NCI-H1048 (cell line): ENCODE measurements around the gene SHE.

ENCODE experiments used
- DNase-seq: peaks from one replicate; lab custom pipeline; 2025; lab: John Stamatoyannopoulos, UW

Gene SHE

DNA sequence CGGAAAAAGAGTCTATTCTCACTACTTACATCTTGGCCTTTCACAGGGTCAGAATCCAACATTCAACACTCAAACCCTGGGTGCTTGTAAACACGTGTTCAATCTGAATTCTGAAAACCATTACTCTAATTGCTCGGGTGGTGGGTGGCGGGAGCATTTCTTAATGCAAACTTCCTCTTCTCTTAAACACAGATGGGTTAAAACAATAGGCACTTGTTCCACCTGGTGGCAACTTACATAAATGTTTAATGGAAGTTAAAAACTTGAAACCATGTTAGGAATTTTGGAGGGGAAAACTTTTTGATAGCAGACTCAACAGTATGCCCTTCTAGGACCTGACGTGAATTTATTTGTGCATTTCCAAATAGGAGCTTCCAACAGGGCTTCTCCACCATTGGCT lies 23.6 kb downstream of the SHE start:
- no peak for DNase-seq

DNA sequence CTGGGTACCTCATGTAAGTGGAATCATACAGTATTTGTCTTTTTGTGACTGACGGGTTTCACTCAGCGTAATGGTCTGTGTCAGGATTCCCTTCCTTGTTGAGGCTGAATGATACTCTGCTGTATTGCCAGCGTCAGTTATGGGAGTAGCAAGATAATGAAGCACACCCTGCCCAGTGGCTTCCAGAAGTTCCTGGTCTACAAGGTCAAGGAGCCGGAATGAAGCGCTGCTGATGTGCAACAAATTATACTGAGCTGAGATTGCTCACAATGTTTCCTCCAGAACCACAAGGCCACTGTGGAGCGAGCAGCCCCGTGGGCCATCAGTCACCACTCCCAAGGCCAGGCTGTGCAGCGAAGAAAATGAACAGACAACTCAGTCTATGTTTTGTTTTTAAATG lies 24.2 kb downstream of the SHE start:
- no peak for DNase-seq

DNA sequence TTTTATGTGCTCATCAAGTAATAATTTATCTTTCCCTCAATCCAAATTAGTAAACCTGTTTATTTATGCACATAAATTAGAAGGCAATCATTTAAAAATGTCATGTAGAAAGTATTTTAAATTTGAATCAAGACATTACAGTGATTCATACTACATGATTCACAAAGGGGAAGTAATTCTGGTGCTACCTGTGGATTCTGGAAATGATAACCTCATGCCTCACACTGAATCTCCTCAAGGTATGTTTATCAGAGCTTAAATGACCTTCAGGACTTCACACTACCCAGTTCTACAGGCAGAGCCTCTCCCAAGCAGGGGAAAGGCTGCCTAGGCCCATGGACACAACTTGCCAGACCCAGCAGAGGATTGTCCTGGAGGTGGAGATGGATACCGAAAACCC lies 25.4 kb downstream of the SHE start:
- DNase-seq, result no peak

DNA sequence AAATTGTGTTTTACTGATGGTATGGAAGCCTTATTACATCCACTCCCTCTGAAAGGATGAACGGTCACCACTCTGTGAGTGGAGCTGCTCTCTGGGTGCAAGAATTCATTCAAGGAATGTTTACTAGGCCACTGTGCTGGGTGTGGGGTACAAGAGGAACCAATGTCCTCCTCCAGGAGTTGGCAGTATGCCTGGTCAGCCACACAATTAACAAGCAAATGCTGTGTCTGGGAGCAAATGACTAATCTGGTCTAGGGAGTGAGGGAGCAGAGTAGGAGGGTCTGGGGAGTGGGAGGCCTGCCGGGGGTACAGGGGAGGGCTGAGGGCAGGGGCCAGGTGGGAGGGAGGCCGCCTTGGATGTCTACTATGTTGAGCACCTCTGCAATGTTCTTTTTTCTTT lies 27.4 kb downstream of the SHE start:
- no peak for DNase-seq

DNA sequence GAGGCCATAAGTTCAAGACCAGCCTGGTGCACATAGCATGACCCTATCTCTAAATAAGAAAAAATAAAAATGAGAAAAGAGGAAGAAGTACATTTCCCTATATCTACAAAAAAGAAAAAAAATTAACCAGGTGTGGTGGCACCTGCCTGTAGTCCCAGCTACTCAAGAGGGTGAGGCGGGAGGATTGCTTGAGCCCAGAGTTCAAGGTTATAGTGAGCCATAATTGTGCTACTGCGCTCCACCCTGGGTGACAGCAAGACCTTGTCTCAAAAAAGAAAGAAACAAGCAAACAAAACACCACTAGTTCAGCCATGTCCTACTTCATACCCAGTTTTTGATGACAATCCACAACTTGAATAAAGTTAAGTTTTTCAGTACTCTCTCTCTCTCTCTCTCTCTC lies 30.9 kb downstream of the SHE start:
- DNase-seq, result no peak

DNA sequence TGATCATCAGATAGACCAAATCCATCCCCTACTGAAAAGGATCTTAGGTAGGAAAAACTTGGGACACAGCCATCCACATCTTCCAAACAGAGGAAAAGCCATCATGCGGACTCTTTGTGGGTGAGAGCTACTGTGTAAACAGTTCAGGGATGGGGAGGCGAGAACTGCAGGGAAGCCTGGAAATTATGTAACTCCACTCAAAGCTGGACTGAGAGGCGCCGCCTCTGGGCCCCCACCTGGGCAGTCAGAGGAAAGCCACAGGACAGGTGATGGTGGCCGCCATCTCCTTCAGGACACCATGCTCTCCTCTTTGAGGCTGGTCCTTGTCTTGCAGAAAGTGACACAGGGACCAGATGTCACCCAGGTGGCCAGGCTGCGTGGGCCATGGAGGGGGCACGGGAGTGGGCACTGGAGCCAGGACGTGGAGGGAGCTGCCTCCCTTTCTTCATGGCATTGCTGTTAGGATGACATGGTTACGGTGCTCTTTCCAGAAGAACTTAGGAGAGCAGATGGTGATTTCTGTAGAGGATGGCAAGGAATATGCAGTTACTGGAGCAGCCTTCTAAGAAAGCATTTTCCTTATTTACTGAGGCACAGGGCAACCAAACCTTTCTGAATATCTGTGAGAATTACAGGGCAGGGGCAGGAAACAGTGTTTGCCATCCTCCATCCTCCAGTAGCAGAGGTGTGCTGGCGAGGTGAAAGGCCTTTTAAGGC lies 32.2 kb downstream of the SHE start:
- DNase-seq, result no peak

DNA sequence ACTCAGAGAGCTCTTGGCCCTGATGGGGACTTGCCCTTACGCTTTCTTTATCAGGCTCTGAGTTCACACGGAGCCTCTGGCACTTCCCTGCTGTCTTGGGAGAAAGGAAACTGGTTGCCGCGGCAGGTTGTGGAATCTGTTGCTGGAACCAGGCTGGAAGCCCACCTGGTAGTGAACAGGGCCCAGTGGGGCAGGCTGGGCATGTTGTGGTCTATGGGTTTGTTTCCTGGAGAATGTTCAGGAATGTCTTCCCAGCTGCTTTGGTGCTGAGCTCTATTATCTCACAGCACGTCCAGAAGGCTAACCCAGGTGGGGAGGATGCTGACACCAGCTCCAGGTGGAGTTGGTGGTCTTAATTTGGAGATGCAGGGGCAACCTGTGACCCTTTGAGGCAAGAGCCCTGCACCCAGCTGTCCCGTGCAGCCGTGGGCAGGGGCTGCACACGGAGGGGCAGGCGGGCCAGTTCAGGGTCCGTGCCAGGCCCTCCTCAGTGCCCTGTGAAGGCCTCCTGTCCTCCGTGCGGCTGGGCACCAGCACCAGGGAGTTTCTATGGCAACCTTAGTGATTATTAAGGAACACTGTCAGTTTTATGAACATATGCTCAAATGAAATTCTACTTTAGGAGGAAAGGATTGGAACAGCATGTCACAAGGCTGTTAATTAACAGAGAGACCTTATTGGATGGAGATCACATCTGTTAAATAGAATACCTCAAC lies 33.5 kb downstream of the SHE start:
- no peak for DNase-seq

DNA sequence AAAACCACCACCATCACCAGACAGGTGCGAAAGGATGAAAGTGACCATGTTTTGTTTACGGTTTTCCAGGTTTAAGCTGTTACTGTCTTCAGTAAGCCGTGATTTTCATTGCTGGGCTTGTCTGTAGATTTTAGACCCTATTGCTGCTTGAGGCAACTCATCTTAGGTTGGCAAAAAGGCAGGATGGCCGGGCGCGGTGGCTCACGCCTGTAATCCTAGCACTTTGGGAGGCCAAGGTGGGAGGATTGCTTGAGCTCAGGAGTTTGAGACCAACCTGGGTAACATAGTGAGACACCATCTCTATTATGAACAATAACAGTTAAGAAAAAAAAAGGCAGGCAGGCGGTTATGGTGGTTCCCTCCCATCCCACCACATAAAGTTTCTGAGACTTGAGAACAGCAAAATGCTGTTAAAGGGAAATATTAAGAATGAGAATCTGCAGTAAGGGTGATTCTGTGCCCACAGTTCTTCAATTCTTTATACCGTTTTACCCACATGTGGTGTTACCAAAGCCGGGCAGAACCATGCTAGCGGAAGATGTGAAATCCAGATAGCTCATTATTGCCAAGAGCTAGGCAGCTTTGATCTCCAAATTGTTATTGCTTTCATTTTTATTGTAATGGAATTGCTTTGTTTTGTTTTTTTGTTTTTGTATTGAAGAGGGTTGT lies 34.6 kb downstream of the SHE start:
- no peak for DNase-seq

DNA sequence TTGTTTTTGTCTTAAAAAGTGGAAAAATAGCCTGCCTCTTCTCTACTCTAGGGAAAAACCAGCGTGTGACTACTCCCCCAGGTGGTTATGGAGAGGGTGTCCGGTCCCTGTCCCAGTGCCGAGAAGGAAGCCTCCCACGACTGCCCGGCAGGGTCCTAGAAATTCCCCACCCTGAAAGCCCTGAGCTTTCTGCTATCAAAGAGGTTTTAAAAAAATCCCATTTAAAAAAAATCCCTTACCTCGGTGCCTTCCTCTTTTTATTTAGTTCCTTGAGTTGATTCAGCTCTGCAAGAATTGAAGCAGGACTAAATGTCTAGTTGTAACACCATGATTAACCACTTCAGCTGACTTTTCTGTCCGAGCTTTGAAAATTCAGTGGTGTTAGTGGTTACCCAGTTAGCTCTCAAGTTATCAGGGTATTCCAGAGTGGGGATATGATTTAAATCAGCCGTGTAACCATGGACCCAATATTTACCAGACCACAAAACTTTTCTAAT lies 35.2 kb downstream of the SHE start:
- no peak for DNase-seq

DNA sequence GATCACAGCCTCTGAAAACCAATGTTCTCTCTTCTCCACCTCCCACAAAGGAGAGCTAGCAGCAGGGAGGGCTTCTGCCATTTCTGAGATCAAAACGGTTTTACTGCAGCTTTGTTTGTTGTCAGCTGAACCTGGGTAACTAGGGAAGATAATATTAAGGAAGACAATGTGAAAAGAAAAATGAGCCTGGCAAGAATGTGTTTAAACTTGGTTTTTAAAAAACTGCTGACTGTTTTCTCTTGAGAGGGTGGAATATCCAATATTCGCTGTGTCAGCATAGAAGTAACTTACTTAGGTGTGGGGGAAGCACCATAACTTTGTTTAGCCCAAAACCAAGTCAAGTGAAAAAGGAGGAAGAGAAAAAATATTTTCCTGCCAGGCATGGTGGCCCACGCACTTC lies 36.0 kb downstream of the SHE start:
- no peak for DNase-seq

DNA sequence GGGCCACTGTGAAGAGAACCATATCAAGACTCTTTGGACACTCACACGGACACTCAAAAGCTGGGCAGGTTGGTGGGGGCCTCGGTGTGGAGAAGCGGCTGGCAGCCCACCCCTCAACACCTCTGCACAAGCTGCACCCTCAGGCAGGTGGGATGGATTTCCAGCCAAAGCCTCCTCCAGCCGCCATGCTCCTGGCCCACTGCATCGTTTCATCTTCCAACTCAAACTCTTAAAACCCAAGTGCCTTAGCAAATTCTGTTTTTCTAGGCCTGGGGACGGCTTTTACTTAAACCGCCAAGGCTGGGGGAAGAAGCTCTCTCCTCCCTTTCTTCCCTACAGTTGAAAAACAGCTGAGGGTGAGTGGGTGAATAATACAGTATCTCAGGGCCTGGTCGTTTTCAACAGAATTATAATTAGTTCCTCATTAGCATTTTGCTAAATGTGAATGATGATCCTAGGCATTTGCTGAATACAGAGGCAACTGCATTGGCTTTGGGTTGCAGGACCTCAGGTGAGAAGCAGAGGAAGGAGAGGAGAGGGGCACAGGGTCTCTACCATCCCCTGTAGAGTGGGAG lies 36.5 kb downstream of the SHE start:
- DNase-seq, result no peak

DNA sequence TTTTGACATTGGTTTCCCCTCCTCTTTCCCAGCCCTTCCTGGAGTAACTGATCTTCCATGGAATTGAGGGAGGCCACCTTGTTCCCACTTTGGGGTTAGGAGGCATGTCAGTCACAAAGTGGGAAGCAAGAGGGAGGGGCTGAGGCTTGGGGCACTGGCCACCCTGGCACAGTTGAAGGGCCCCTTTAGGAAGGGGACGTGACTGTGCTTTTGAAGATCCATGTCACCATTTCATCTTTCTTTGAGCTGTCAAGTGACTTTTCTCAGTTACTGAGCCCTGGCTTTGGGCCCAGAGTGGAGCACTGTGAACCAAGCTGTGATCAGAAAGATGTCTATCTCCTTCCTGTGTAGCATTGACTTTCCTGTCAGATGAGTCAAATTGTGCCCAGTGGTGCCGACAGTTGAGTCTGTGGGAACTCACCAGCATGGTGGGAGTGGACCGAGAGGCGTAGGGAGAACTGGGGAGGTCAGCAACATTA lies 38.7 kb downstream of the SHE start:
- DNase-seq, result no peak

DNA sequence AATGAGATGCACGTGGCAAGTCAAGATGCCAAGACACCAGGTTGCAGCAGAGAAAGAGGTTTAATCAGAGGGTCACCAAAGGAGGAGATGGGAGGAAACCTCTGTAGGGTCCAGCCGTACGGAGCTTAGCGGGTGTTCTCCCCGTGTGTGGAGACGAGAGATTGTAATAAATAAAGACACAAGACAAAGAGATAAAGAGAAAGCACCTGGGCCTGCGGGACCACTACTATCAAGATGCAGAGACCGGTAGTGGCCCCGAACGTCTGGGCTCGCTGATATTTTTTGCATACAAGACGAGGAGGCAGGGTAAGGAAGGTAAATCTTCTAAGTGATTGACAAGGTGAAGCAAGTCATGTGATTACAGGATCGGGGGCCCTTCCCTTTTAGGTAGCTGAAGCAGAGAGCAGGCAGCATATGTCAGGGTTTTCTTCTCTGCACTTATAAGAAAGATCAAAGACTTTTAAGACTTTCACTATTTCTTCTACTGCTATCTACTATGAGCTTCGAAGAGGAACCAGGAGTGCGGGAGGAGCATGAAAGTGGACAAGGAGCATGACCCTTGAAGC lies 41.4 kb downstream of the SHE start:
- no peak for DNase-seq

DNA sequence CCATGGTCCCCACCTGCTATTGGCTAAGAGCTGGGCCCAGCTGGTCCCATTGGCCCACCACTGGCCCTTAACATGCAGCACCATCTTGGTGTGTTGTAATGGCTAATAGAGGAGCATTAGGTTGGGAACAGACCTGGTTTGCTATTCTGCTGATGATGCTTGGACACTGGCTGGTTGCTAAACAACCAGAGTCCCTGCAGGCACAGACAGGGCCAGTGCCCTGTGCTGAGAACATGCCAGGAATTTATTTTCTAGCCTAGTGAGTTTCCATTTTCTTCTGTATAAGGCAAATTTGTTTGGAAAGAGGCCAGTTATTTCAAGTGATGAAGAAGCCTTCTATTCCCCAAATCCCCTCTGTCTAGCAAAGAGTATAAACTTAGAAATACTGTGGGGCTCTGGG lies 43.1 kb downstream of the SHE start:
- DNase-seq, result no peak

DNA sequence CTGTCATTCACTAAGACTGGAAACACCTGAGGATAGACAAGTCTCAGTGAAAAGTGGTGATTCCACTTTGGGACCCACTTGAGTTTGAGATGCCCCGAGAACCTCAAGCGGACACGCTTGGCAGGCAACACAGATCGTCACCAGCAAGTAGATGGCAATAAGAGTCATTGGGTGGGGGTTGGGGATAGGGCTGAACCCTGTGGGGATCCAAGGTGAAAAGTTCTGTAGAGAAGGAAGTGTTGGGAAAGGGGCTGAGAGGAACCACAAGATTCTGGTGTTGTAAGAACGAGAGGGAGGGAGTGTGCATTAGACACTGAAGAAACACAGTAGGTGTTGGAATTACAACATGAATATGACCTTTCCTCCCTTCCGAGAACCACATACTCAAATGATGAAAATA lies 45.6 kb downstream of the SHE start:
- no peak for DNase-seq

DNA sequence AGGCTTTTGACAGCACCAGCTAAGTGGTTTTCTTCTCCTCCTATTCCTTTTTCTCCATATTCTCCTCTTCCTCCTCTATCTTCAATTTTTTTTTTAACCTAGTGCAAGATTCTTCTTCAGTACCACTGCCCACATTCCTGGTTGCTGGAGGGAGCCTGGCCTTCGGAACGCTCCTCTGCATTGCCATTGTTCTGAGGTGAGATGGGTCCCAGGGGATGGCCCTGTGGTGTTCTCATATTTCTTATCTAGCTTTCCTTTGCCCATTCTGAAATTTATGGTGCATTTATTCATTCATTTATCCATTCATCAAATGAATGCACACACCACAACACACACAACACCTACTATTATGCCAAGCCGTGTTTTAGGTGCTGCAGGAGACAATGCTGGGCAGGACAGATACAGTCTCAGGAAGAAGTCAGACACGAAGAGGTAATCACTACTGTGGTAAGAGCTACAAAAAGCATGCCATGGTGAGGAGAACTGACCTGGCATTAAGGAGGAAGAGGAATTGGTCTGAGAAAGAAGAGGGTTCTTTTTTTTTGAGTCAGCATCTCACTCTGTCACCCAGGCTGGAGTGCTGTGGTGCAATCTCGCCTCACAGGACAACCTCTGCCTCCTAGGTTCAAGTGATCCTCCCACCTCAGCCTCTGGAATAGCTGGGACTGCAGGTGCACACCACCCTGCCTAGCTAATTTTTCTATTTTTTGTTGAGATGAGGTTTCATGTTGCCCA lies 47.7 kb downstream of the SHE start:
- no peak for DNase-seq

DNA sequence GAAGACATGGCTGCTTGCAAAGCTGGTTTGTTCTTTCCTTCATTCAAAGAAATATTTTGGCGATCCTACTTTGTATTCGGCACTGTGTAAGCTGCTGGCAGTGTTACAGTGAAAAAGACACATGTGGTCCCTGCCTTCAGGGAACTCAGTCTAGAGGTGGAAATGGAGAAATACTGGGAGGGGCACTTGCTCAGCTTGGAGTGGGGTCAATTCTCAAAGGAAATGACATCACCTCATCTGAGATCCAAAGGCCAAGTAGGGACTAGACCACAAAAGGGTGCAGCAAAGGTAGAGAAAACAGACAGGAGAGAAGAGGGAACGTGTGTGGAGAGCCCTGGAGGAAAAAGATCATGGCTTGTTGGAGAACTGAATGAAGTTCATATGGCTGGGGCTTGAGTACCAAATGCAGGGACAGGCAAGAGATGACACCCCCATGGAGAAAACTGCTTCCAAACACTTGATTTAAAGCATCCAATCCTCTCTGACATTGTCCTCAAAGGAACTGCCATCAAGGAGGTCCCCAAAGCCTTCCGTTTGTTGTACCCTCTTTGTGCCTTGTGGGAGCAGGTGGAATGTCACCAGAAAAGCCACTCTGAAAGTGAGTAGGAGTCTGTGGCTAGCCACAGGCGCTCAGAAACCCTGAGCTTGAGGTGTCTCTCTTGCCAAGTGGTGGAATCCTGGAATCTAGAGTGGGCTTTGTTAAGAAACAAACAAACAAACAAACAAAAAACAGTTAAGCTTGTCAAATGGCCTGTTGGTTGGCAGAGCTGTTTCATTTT lies 48.4 kb downstream of the SHE start:
- DNase-seq, result no peak

DNA sequence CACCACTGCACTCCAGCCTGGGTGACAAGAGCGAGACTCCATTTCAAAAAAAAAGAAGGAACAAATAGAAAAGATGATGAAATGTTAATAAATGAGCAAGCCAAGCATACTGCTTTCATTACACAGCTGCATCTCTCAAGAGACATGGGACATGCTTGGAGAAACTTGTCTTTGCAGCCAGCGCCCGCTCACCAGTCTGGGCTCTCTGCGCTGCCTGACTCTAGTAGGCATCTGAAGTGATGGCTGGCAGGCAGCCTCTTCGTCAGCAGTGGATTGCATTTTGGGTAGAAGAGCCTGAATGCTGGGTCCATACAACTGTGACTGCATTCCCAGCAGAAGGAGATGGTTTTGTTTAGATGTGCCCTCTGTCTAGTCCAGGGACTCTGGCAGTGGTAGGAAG lies 49.1 kb downstream of the SHE start:
- DNase-seq, result no peak

DNA sequence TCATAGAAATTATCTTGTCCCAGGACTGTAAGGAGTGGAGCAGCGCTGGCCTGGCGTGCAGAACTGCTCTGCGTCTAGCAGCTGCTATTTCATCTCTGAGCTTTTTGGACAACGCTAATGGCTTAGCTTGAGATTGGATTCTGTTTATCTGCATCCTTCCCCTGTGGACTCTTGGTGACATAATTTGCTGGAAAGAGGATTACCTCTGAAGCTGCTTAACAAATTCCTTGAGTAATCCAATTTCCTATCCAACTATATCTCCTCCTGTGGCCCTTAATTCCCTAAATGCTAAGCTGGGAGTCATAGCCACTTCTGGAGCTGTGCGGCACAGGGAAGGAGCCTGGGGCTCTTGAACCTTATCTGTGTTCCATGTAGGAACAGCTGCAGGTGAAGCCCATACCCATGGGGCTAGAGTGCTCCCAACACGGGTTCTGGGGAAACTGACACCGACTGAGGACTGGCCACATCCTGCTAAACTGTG lies 53.8 kb downstream of the SHE start:
- no peak for DNase-seq

DNA sequence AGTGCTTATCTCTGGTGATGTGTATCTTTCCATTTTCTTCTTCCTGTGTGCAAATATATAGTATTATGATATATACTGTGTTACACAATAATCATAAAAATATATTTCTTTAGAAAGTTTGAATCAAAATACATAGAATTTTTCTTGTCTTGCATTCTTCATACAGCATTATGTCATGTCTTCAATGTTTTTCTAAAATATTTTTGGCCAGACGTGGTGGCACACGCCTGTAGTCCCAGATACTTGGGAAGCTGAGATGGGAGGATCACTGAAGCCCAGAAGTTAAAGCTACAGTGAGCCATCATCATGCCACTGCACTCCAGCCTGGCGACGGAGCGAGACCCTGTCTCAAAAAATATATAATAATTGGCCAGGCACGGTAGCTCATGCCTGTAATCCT lies 55.4 kb downstream of the SHE start:
- no peak for DNase-seq

DNA sequence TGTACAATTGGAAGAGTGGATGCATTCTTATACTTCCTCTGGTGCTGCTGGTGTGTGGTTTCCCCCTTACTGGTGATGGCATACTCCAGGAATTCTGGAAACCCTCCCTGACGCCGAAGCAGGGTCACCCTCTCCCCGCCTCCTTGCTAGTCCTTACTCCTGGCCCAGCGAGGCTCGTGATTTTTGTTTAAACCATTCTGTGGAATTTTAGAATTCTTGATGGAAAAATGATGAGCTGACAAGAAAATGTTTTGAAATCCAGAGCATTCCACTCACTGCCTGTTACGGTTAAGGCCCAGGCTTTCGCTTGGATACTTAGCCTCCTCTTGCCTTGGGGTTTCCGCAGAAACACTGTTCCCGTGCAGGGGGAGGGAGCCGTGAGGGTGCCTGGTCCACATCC lies 55.9 kb downstream of the SHE start:
- no peak for DNase-seq
